Spleen (tissue), 7 donors: ENCODE data around the gene CD84.

ENCODE experiments used
- POLR2A ChIP-seq, 3 donors: fragments of 450-650 bp; IDR thresholded peaks; one replicate each; pipeline ENCODE4 v1.5.1; 2017; ENCODE audit warnings: antibody characterized with exemption in 3 of 3, mild to moderate bottlenecking in 1 of 3
- TF ChIP-seq, protein P1 (sequence below), 11 experiments: fragments of 200-600 bp in 7 of 11; fragments of 450-650 bp in 4 of 11; sonication (generic) in 4 of 11; IDR thresholded peaks in 8 of 11; conservative IDR thresholded peaks in 3 of 11; 1 replicate in 7 of 11; 2 replicates in 4 of 11; pipeline versions ENCODE4 v1.4.0 to v1.8.0; 2016 to 2021; ENCODE audit warnings: antibody characterized with exemption in 11 of 11, inconsistent platforms in 4 of 11, mild to moderate bottlenecking in 1 of 11
- donor health status: DM: no; HTN: no; CAD: no; lungs with moderate emphysema.
- donor health status: DM: no; HTN: no; CAD: no.
- donor health status: DM: no; HTN: no; CAD: no.

DNA sequence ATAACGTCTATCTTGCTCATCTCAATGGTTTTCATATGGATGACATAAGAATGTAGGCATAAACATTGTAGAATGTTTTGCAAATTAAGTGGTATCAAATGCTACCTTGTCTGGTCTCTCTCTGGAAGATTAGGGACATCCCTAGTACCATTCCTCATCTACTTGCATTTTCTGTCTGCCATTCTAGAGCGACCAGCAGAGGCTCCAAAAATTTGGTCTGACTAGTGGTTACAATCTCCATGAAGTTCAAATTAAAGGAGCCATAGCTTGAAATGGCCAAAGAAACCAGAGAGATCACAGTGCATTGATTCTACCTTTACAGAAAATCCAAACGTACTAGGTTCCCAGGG is 1.1 kb downstream of the CD84 start:
- TF ChIP-seq, protein P1, sequence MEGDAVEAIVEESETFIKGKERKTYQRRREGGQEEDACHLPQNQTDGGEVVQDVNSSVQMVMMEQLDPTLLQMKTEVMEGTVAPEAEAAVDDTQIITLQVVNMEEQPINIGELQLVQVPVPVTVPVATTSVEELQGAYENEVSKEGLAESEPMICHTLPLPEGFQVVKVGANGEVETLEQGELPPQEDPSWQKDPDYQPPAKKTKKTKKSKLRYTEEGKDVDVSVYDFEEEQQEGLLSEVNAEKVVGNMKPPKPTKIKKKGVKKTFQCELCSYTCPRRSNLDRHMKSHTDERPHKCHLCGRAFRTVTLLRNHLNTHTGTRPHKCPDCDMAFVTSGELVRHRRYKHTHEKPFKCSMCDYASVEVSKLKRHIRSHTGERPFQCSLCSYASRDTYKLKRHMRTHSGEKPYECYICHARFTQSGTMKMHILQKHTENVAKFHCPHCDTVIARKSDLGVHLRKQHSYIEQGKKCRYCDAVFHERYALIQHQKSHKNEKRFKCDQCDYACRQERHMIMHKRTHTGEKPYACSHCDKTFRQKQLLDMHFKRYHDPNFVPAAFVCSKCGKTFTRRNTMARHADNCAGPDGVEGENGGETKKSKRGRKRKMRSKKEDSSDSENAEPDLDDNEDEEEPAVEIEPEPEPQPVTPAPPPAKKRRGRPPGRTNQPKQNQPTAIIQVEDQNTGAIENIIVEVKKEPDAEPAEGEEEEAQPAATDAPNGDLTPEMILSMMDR (IDR thresholded peaks at IDR 0.05 in 8 of 11, conservative IDR thresholded peaks at IDR 0.05 in 3 of 11): no peak
- no peak for TF ChIP-seq POLR2A (IDR thresholded peaks at IDR 0.05)
